ENCODE measurements around the gene KCNJ11.

Gene KCNJ11

DNA sequence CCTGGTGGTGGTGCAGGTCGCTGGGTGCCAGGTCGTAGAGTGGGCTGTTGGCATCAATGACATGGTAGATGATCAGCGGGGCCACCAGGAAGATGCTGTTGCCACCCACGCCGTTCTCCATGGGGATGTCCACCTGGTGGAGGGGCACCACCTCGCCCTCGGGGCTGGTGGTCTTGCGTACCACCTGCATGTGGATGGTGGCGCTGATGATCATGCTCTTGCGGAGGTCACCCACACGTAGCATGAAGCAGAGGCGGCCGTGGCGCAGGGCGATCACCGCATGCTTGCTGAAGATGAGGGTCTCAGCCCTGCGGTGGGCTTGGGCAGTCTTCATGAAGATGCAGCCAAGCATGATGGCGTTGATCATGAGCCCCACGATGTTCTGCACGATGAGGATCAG lies 1.2 kb downstream of the KCNJ11 start:
- Histone ChIP-seq H4K8ac (ENCODE audit: low read length) (no peak overlapping the region), H2BK120ac (ENCODE audit: low read depth, low read length) (no peak overlapping the region), H3K23ac (ENCODE audit: low read length in 2 of 2) (no peak overlapping the region), H3K27ac (ENCODE audit: low read length, poor library complexity, severe bottlenecking) (no peak overlapping the region), H3K9ac (ENCODE audit: low read length) (no peak overlapping the region), H2BK12ac (ENCODE audit: low read length in 2 of 2) (no peak overlapping the region), H3K4me1 (ENCODE audit: control insufficient read depth, insufficient read depth, low read depth, low read length) (peaks cover 12% of the 10 kb centered on the region), H3K9me3 (ENCODE audit: control insufficient read depth, low read length) (no peaks in the 10 kb centered on the region), H2AK5ac (ENCODE audit: low read length, severe bottlenecking) (no peak overlapping the region), H3K18ac (ENCODE audit: low read depth in 1 of 2, low read length in 2 of 2) (no peak overlapping the region), H3K4me3 (ENCODE audit: insufficient read depth in 1 of 2, low read depth in 1 of 2, low read length in 2 of 2) (no peak overlapping the region), H2AFZ (ENCODE audit: low read depth, low read length) (no peak overlapping the region), H3K4me2 (ENCODE audit: low read length, poor library complexity, severe bottlenecking) (no peak overlapping the region), H4K91ac (ENCODE audit: low read length) (peak overlapping the region; percentile 37), H3K27me3 (ENCODE audit: control insufficient read depth in 1 of 2, insufficient read depth in 1 of 2, low read length in 2 of 2) (peaks cover 44 to 56% of the 10 kb centered on the region in 2 experiments), H3K36me3 (ENCODE audit: control insufficient read depth in 1 of 2, insufficient read depth in 2 of 2, low read depth in 1 of 2, low read length in 2 of 2) (no peaks in the 10 kb centered on the region), H3K79me1 (replicated peaks; ENCODE audit: low read length, poor library complexity, severe bottlenecking) (no peaks in the 10 kb centered on the region), H2BK15ac (ENCODE audit: low read depth, poor library complexity, severe bottlenecking) (no peak overlapping the region), H2BK5ac (ENCODE audit: low read depth, low read length, poor library complexity, severe bottlenecking) (no peak overlapping the region), H3K14ac (ENCODE audit: low read length in 2 of 2) (no peak overlapping the region), H3K4ac (ENCODE audit: low read depth in 1 of 2, low read length in 2 of 2) (no peak overlapping the region)
- 97% methylated on average over 20 of the region's 20 CpGs for WGBS
- no peak for DNase-seq

DNA sequence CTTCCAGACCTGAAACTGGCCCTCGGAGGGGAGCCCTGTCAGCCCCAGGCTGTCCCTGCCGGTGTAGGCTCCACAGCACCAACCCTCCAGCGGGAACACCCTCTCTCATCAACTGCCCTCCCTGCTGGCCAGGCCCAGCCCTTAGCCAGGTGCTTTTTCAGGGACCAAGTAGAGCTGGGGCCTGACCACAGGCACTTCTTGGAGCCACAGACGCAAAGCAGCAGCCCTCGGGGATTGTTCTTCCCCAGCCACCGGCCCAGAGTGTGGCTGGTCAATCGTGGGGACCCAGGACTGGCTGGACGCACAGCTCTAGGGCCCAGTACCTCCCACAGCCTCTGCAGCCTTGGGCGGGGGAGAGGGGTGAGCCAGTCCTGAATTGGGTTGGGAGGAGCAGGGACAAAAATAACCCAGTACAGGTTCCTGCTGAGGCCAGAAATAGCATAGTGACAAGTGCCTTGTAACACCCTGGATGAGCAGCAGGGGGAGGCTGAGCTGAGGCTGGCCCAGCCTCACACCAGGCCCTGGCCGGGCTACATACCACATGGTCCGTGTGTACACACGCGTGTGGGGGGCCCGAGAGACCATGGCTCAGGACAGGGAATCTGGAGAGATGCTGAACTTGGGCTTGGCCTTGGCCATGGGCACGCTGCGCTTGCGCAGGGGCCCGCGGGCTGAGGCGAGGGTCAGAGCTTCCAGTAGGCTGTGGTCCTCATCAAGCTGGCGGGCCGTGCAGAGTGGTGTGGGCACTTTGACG lies 2.0 kb downstream of the KCNJ11 start:
- no peak overlapping the region for H4K8ac ChIP-seq (ENCODE audit: low read length)
- H3K79me1 ChIP-seq (replicated peaks; ENCODE audit: low read length, poor library complexity, severe bottlenecking) = no peaks in the 10 kb centered on the region
- no peak overlapping the region for H2BK5ac ChIP-seq (ENCODE audit: low read depth, low read length, poor library complexity, severe bottlenecking)
- no peak overlapping the region for H4K91ac ChIP-seq (ENCODE audit: low read length)
- no peak overlapping the region for H3K14ac ChIP-seq (ENCODE audit: low read length in 2 of 2)
- H3K4me2 ChIP-seq (ENCODE audit: low read length, poor library complexity, severe bottlenecking) = no peak overlapping the region
- peaks cover 12% of the 10 kb centered on the region for H3K4me1 ChIP-seq (ENCODE audit: control insufficient read depth, insufficient read depth, low read depth, low read length)
- H2BK12ac ChIP-seq (ENCODE audit: low read length in 2 of 2) = no peak overlapping the region
- no peak overlapping the region for H3K27ac ChIP-seq (ENCODE audit: low read length, poor library complexity, severe bottlenecking)
- H2BK120ac ChIP-seq (ENCODE audit: low read depth, low read length) = no peak overlapping the region
- no peak overlapping the region for H2AFZ ChIP-seq (ENCODE audit: low read depth, low read length)
- no peaks in the 10 kb centered on the region for H3K9me3 ChIP-seq (ENCODE audit: control insufficient read depth, low read length)
- no peak overlapping the region for H3K23ac ChIP-seq (ENCODE audit: low read length in 2 of 2)
- no peak overlapping the region for H3K4ac ChIP-seq (ENCODE audit: low read depth in 1 of 2, low read length in 2 of 2)
- DNase-seq = peak; percentile 55
- no peaks in the 10 kb centered on the region for H3K36me3 ChIP-seq (ENCODE audit: control insufficient read depth in 1 of 2, insufficient read depth in 2 of 2, low read depth in 1 of 2, low read length in 2 of 2)
- H3K9ac ChIP-seq (ENCODE audit: low read length) = no peak overlapping the region
- peaks cover 39 to 50% of the 10 kb centered on the region in 2 experiments for H3K27me3 ChIP-seq (ENCODE audit: control insufficient read depth in 1 of 2, insufficient read depth in 1 of 2, low read length in 2 of 2)
- 69% methylated on average over 23 of the region's 23 CpGs for WGBS
- H3K18ac ChIP-seq (ENCODE audit: low read depth in 1 of 2, low read length in 2 of 2) = no peak overlapping the region
- no peak overlapping the region for H2AK5ac ChIP-seq (ENCODE audit: low read length, severe bottlenecking)
- no peak overlapping the region for H3K4me3 ChIP-seq (ENCODE audit: insufficient read depth in 1 of 2, low read depth in 1 of 2, low read length in 2 of 2)
- H2BK15ac ChIP-seq (ENCODE audit: low read depth, poor library complexity, severe bottlenecking) = no peak overlapping the region

DNA sequence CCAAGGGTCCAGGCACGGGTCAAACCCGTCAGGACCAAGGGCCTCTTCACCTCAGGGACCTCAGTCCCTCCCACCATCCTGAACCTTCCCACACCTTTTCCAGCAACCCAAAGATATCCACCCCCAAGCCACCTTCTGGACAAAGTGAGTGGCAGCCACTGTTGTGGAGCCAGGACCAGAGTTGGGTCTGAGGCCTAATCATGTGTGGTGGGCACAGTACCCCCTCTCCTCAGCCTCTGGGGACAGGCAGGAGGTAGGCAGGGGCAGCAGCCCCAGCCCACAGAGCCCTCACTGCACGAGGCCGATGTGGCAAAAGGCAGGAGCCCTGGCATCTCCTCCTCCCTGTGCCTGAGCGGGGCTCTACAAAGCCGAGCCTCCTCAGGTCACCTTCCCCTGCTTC lies 2.5 kb downstream of the KCNJ11 start:
- H3K14ac ChIP-seq (ENCODE audit: low read length in 2 of 2) = no peak overlapping the region
- H3K79me1 ChIP-seq (replicated peaks; ENCODE audit: low read length, poor library complexity, severe bottlenecking) = no peaks in the 10 kb centered on the region
- H2BK15ac ChIP-seq (ENCODE audit: low read depth, poor library complexity, severe bottlenecking) = no peak overlapping the region
- peaks cover 12% of the 10 kb centered on the region for H3K4me1 ChIP-seq (ENCODE audit: control insufficient read depth, insufficient read depth, low read depth, low read length)
- H3K27ac ChIP-seq (ENCODE audit: low read length, poor library complexity, severe bottlenecking) = no peak overlapping the region
- H3K9ac ChIP-seq (ENCODE audit: low read length) = no peak overlapping the region
- H2AK5ac ChIP-seq (ENCODE audit: low read length, severe bottlenecking) = no peak overlapping the region
- no peak overlapping the region for H2BK5ac ChIP-seq (ENCODE audit: low read depth, low read length, poor library complexity, severe bottlenecking)
- no peak overlapping the region for H2BK120ac ChIP-seq (ENCODE audit: low read depth, low read length)
- no peak overlapping the region for H3K4ac ChIP-seq (ENCODE audit: low read depth in 1 of 2, low read length in 2 of 2)
- no peaks in the 10 kb centered on the region for H3K9me3 ChIP-seq (ENCODE audit: control insufficient read depth, low read length)
- H3K4me3 ChIP-seq (ENCODE audit: insufficient read depth in 1 of 2, low read depth in 1 of 2, low read length in 2 of 2) = no peak overlapping the region
- H2AFZ ChIP-seq (ENCODE audit: low read depth, low read length) = no peak overlapping the region
- H4K91ac ChIP-seq (ENCODE audit: low read length) = no peak overlapping the region
- H3K18ac ChIP-seq (ENCODE audit: low read depth in 1 of 2, low read length in 2 of 2) = no peak overlapping the region
- H3K36me3 ChIP-seq (ENCODE audit: control insufficient read depth in 1 of 2, insufficient read depth in 2 of 2, low read depth in 1 of 2, low read length in 2 of 2) = no peaks in the 10 kb centered on the region
- no peak overlapping the region for H3K23ac ChIP-seq (ENCODE audit: low read length in 2 of 2)
- H3K27me3 ChIP-seq (ENCODE audit: control insufficient read depth in 1 of 2, insufficient read depth in 1 of 2, low read length in 2 of 2) = peaks cover 33 to 44% of the 10 kb centered on the region in 2 experiments
- 75% methylated on average over 6 of the region's 6 CpGs for WGBS
- no peak overlapping the region for H3K4me2 ChIP-seq (ENCODE audit: low read length, poor library complexity, severe bottlenecking)
- H4K8ac ChIP-seq (ENCODE audit: low read length) = no peak overlapping the region
- H2BK12ac ChIP-seq (ENCODE audit: low read length in 2 of 2) = no peak overlapping the region
- no peak for DNase-seq

DNA sequence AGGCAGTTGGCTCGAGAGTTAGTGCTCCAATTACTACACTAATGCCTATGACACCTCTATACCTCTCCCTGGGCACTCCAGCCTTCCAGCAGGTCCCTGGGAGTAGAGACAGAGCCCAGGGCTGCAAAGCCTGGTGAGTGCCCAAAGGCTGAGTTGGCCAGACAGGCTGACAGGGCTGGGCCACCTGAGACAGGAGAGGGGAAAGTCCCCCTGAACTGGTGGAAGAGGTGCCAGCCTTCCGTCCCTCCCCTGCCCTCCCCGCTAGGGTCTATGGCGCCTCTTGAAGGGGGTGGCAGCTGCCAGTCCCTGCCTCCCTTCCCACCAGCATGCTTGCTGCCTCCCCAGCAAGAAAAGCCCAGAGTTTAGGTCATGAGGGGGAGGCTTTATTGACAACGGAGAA lies 3.0 kb downstream of the KCNJ11 start:
- H2AFZ ChIP-seq (ENCODE audit: low read depth, low read length) = no peak overlapping the region
- H3K4me3 ChIP-seq (ENCODE audit: insufficient read depth in 1 of 2, low read depth in 1 of 2, low read length in 2 of 2) = no peak overlapping the region
- H3K9ac ChIP-seq (ENCODE audit: low read length) = no peak overlapping the region
- no peaks in the 10 kb centered on the region for H3K36me3 ChIP-seq (ENCODE audit: control insufficient read depth in 1 of 2, insufficient read depth in 2 of 2, low read depth in 1 of 2, low read length in 2 of 2)
- H3K4ac ChIP-seq (ENCODE audit: low read depth in 1 of 2, low read length in 2 of 2) = no peak overlapping the region
- H2BK15ac ChIP-seq (ENCODE audit: low read depth, poor library complexity, severe bottlenecking) = no peak overlapping the region
- H3K4me2 ChIP-seq (ENCODE audit: low read length, poor library complexity, severe bottlenecking) = no peak overlapping the region
- H2BK5ac ChIP-seq (ENCODE audit: low read depth, low read length, poor library complexity, severe bottlenecking) = no peak overlapping the region
- H3K18ac ChIP-seq (ENCODE audit: low read depth in 1 of 2, low read length in 2 of 2) = no peak overlapping the region
- WGBS = 88% methylated on average over 5 of the region's 5 CpGs
- no peak overlapping the region for H2AK5ac ChIP-seq (ENCODE audit: low read length, severe bottlenecking)
- H3K14ac ChIP-seq (ENCODE audit: low read length in 2 of 2) = no peak overlapping the region
- H3K27ac ChIP-seq (ENCODE audit: low read length, poor library complexity, severe bottlenecking) = no peak overlapping the region
- DNase-seq = no peak
- H3K27me3 ChIP-seq (ENCODE audit: control insufficient read depth in 1 of 2, insufficient read depth in 1 of 2, low read length in 2 of 2) = peaks cover 29 to 40% of the 10 kb centered on the region in 2 experiments
- peaks cover 12% of the 10 kb centered on the region for H3K4me1 ChIP-seq (ENCODE audit: control insufficient read depth, insufficient read depth, low read depth, low read length)
- no peak overlapping the region for H4K8ac ChIP-seq (ENCODE audit: low read length)
- H3K9me3 ChIP-seq (ENCODE audit: control insufficient read depth, low read length) = no peaks in the 10 kb centered on the region
- H3K79me1 ChIP-seq (replicated peaks; ENCODE audit: low read length, poor library complexity, severe bottlenecking) = no peaks in the 10 kb centered on the region
- no peak overlapping the region for H2BK120ac ChIP-seq (ENCODE audit: low read depth, low read length)
- no peak overlapping the region for H2BK12ac ChIP-seq (ENCODE audit: low read length in 2 of 2)
- H4K91ac ChIP-seq (ENCODE audit: low read length) = no peak overlapping the region
- no peak overlapping the region for H3K23ac ChIP-seq (ENCODE audit: low read length in 2 of 2)
